Keratinocyte (primary cell): ENCODE results near the gene ITGB1.

Source experiments
- CTCF ChIP-seq, 3 experiments: IDR thresholded peaks in 1 of 3; conservative IDR thresholded peaks in 1 of 3; optimal IDR thresholded peaks in 1 of 3; 2 replicates in 2 of 3; 3 replicates in 1 of 3; pipeline versions ENCODE3 to v1.5.1; 2011; ENCODE audit warnings: low read length in 3 of 3, mild to moderate bottlenecking in 3 of 3, moderate library complexity in 2 of 3, control low read depth in 1 of 3, inconsistent platforms in 1 of 3; ENCODE audit not compliant: insufficient read depth in 2 of 3; ENCODE audit errors: extremely low read depth in 1 of 3
- EZH2 ChIP-seq: IDR thresholded peaks from one replicate; pipeline ENCODE4 v1.6.1; 2012; ENCODE audit warnings: inconsistent platforms, mild to moderate bottlenecking, low read length, moderate library complexity

DNA sequence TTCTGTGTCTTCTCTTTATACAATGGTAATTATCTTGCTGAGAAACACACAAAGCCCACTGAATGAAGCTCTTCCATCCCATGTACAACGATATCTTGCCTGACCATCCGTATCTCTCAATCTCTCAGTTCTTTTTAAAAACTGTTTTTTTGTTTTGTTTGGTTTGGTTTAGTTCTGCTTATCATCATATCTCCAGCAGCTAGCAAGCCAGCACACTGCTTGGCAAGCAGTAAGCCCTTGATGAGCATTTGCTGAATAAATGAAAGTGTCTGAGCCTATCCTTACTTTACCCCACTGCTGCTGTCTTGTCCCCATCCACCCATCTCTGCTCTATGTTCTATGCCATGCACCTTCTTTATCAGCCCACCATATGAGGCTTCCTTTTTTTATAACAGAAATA is 34.2 kb downstream of the ITGB1 start:
- no peak for TF ChIP-seq CTCF (optimal IDR thresholded peaks at IDR 0.05 in 1 of 3, IDR thresholded peaks at IDR 0.05 in 1 of 3, conservative IDR thresholded peaks at IDR 0.05 in 1 of 3; ENCODE audit: extremely low read depth in 1 of 3, insufficient read depth in 2 of 3, low read length in 3 of 3)
- TF ChIP-seq EZH2 = no peak
